Activated naive CD8-positive, alpha-beta T cell treated with anti-CD3 and anti-CD28 coated beads for 36 hours (primary cell): ENCODE results near the gene LIMK2. TPM values are rescaled to one million over a fixed set of nuclear protein-coding genes. Genes with fewer than 3 reads are reported as not detected.
"Not testable (repeated sequence)": the region's sequence is repeated elsewhere in the genome, so short reads cannot be mapped to it uniquely, and the experiment has no call there.

Source experiments
- DNase-seq: peaks from one replicate; pipeline ENCODE4 v3.0.0; 2021
- H3K27ac Mint-ChIP-seq: one replicate; pipeline ENCODE4 v1.8.0; 2022; ENCODE audit warnings: mild to moderate bottlenecking, moderate library complexity, mixed read lengths
- H3K27me3 Mint-ChIP-seq: one replicate; pipeline ENCODE4 v1.8.0; 2022; ENCODE audit warnings: mild to moderate bottlenecking, mixed read lengths
- H3K36me3 Mint-ChIP-seq: one replicate; pipeline ENCODE4 v1.8.0; 2021; ENCODE audit warnings: mild to moderate bottlenecking, mixed read lengths
- H3K4me1 Mint-ChIP-seq: one replicate; pipeline ENCODE4 v1.8.0; 2021; ENCODE audit warnings: mixed read lengths
- H3K4me3 Mint-ChIP-seq: one replicate; pipeline ENCODE4 v1.8.0; 2022; ENCODE audit warnings: mild to moderate bottlenecking, moderate library complexity, mixed read lengths
- H3K9me3 Mint-ChIP-seq: one replicate; pipeline ENCODE4 v1.8.0; 2022; ENCODE audit warnings: mixed read lengths
- total RNA-seq, 2 experiments: library from RNA; stranded (reverse); gene quantifications; one replicate each; pipeline ENCODE4 v1.2.3, GENCODE V29; 2021

The LIMK2 gene
- total RNA-seq, result 10 to 100 TPM; 28.9 to 30.1 TPM

GRCh38 chr22:31211862-31212730 lies at the start of gene LIMK2:
Gene LIMK2 (plus strand): TSS chr22:31212298. CDS start chr22:31212409, 111 bp downstream.
- Mint-ChIP-seq H3K27ac (peak within 1 kb of the TSS; percentile 79), H3K4me1 (peaks cover 42% of the 10 kb centered on the region)

GRCh38 chr22:31170971-31171370 lies 41.1 kb upstream of the LIMK2 start:
- H3K27ac Mint-ChIP-seq, result no peak overlapping the region
- H3K4me1 Mint-ChIP-seq, result peaks cover 41% of the 10 kb centered on the region

More at GRCh38 chr22:31211862-31212730, at the start of gene LIMK2:
- peak; percentile 100 for DNase-seq
- peak within 1 kb of the TSS; percentile 88 for H3K4me3 Mint-ChIP-seq
- H3K27me3 Mint-ChIP-seq, result no peaks in the 10 kb centered on the region
- no peaks in the 10 kb centered on the region for H3K9me3 Mint-ChIP-seq
- H3K36me3 Mint-ChIP-seq, result peaks cover 13% of the 10 kb centered on the region

GRCh38 chr22:31171734-31172133 lies 40.4 kb upstream of the LIMK2 start:
- H3K9me3 Mint-ChIP-seq, H3K27me3 Mint-ChIP-seq, H3K4me3 Mint-ChIP-seq, DNase-seq, H3K27ac Mint-ChIP-seq, H3K36me3 Mint-ChIP-seq: not testable (repeated sequence)
- peaks cover 41% of the 10 kb centered on the region for H3K4me1 Mint-ChIP-seq

More at GRCh38 chr22:31170971-31171370, 41.1 kb upstream of the LIMK2 start:
- no peak for DNase-seq
- Mint-ChIP-seq H3K9me3 (no peaks in the 10 kb centered on the region), H3K36me3 (peaks cover 13% of the 10 kb centered on the region), H3K27me3 (no peaks in the 10 kb centered on the region), H3K4me3 (no peak overlapping the region)

- Mint-ChIP-seq H3K9me3 (no peaks in the 10 kb centered on the region), H3K4me1 (peaks cover 30% of the 10 kb centered on the region), H3K36me3 (peaks cover 2% of the 10 kb centered on the region), H3K27ac (peak overlapping the region; percentile 79), H3K27me3 (no peaks in the 10 kb centered on the region), H3K4me3 (peak overlapping the region; percentile 12)
- no peak for DNase-seq
These were observed 38.5 kb upstream of the LIMK2 start for GRCh38 chr22:31173386-31174145.

GRCh38 chr22:31176923-31177322 lies 35.2 kb upstream of the LIMK2 start:
- no peak overlapping the region for H3K27ac Mint-ChIP-seq
- H3K9me3 Mint-ChIP-seq, result peaks cover 2% of the 10 kb centered on the region
- H3K27me3 Mint-ChIP-seq, result no peaks in the 10 kb centered on the region
- H3K4me3 Mint-ChIP-seq, result no peak overlapping the region
- peaks cover 35% of the 10 kb centered on the region for H3K4me1 Mint-ChIP-seq
- no peak for DNase-seq
- H3K36me3 Mint-ChIP-seq, result peaks cover 10% of the 10 kb centered on the region

GRCh38 chr22:31177420-31178162 lies 34.5 kb upstream of the LIMK2 start:
- Mint-ChIP-seq H3K27ac (no peak overlapping the region), H3K4me1 (peaks cover 29% of the 10 kb centered on the region), H3K27me3 (no peaks in the 10 kb centered on the region), H3K36me3 (peaks cover 10% of the 10 kb centered on the region), H3K9me3 (peaks cover 2% of the 10 kb centered on the region), H3K4me3 (no peak overlapping the region)
- no peak for DNase-seq

GRCh38 chr22:31178859-31179258 lies 33.2 kb upstream of the LIMK2 start:
- Mint-ChIP-seq H3K27me3 (no peaks in the 10 kb centered on the region), H3K4me3 (no peak overlapping the region), H3K27ac (no peak overlapping the region), H3K9me3 (peaks cover 2% of the 10 kb centered on the region), H3K36me3 (peaks cover 10% of the 10 kb centered on the region), H3K4me1 (peaks cover 16% of the 10 kb centered on the region)
- no peak for DNase-seq

- DNase-seq, result no peak
- no peak overlapping the region for H3K4me3 Mint-ChIP-seq
- no peaks in the 10 kb centered on the region for H3K27me3 Mint-ChIP-seq
- peaks cover 10% of the 10 kb centered on the region for H3K36me3 Mint-ChIP-seq
- no peak overlapping the region for H3K27ac Mint-ChIP-seq
- peaks cover 14% of the 10 kb centered on the region for H3K4me1 Mint-ChIP-seq
- peaks cover 2% of the 10 kb centered on the region for H3K9me3 Mint-ChIP-seq
These were observed 32.8 kb upstream of the LIMK2 start for GRCh38 chr22:31179345-31179744.

- H3K27me3 Mint-ChIP-seq, result no peaks in the 10 kb centered on the region
- H3K4me3 Mint-ChIP-seq, result no peak overlapping the region
These were observed 28.1 kb upstream of the LIMK2 start for GRCh38 chr22:31184015-31184414.

GRCh38 chr22:31185056-31185455 lies 27.0 kb upstream of the LIMK2 start:
- no peaks in the 10 kb centered on the region for H3K27me3 Mint-ChIP-seq
- H3K4me1 Mint-ChIP-seq, result no peaks in the 10 kb centered on the region
- no peak for DNase-seq
- H3K36me3 Mint-ChIP-seq, result peaks cover 16% of the 10 kb centered on the region
- H3K4me3 Mint-ChIP-seq, result no peak overlapping the region
- H3K27ac Mint-ChIP-seq, result no peak overlapping the region
- peaks cover 2% of the 10 kb centered on the region for H3K9me3 Mint-ChIP-seq

More at GRCh38 chr22:31184015-31184414, 28.1 kb upstream of the LIMK2 start:
- H3K4me1 Mint-ChIP-seq, result peaks cover 9% of the 10 kb centered on the region
- peaks cover 13% of the 10 kb centered on the region for H3K36me3 Mint-ChIP-seq
- DNase-seq, result no peak
- H3K27ac Mint-ChIP-seq, result no peak overlapping the region
- H3K9me3 Mint-ChIP-seq, result peaks cover 2% of the 10 kb centered on the region

- H3K36me3 Mint-ChIP-seq, result peaks cover 10% of the 10 kb centered on the region
- H3K27ac Mint-ChIP-seq, result no peak overlapping the region
- no peaks in the 10 kb centered on the region for H3K27me3 Mint-ChIP-seq
These were observed 24.5 kb upstream of the LIMK2 start for GRCh38 chr22:31187627-31188026.

GRCh38 chr22:31192513-31192912 lies 19.6 kb upstream of the LIMK2 start:
- Mint-ChIP-seq H3K27ac (no peak overlapping the region), H3K9me3 (no peaks in the 10 kb centered on the region), H3K27me3 (no peaks in the 10 kb centered on the region), H3K4me3 (no peak overlapping the region), H3K4me1 (no peaks in the 10 kb centered on the region), H3K36me3 (peaks cover 11% of the 10 kb centered on the region)
- DNase-seq, result no peak

More at GRCh38 chr22:31187627-31188026, 24.5 kb upstream of the LIMK2 start:
- no peak overlapping the region for H3K4me3 Mint-ChIP-seq
- no peaks in the 10 kb centered on the region for H3K9me3 Mint-ChIP-seq
- H3K4me1 Mint-ChIP-seq, result no peaks in the 10 kb centered on the region
- DNase-seq, result no peak

- Mint-ChIP-seq H3K4me1 (no peaks in the 10 kb centered on the region), H3K27me3 (no peaks in the 10 kb centered on the region), H3K36me3 (peaks cover 7% of the 10 kb centered on the region), H3K4me3 (no peak overlapping the region), H3K27ac (no peak overlapping the region), H3K9me3 (no peaks in the 10 kb centered on the region)
- DNase-seq, result no peak
These were observed 19.0 kb upstream of the LIMK2 start for GRCh38 chr22:31193092-31193491.

- not testable (repeated sequence) for DNase-seq, H3K27me3 Mint-ChIP-seq, H3K9me3 Mint-ChIP-seq, H3K36me3 Mint-ChIP-seq, H3K4me1 Mint-ChIP-seq, H3K4me3 Mint-ChIP-seq, H3K27ac Mint-ChIP-seq
These were observed 17.4 kb upstream of the LIMK2 start for GRCh38 chr22:31194681-31195080.

GRCh38 chr22:31199187-31199586 lies 12.9 kb upstream of the LIMK2 start:
- no peak overlapping the region for H3K4me3 Mint-ChIP-seq
- no peaks in the 10 kb centered on the region for H3K27me3 Mint-ChIP-seq
- peaks cover 3% of the 10 kb centered on the region for H3K4me1 Mint-ChIP-seq
- no peak overlapping the region for H3K27ac Mint-ChIP-seq
- peaks cover 4% of the 10 kb centered on the region for H3K36me3 Mint-ChIP-seq
- DNase-seq, result no peak
- H3K9me3 Mint-ChIP-seq, result no peaks in the 10 kb centered on the region
